Type B pancreatic cell (in vitro differentiated cells): ENCODE results near the gene USP14. TPM values are rescaled to one million over a fixed set of nuclear protein-coding genes. Genes with fewer than 3 reads are reported as not detected.

Source experiments
- DNase-seq: peaks from one replicate; pipeline ENCODE4 v3.0.0; 2021; ENCODE audit warnings: mixed read lengths; ENCODE audit not compliant: unreplicated experiment; ENCODE audit errors: extremely low spot score
- H3K27ac Mint-ChIP-seq: 2 replicates; pipeline ENCODE4 v1.8.0; 2021; ENCODE audit warnings: mild to moderate bottlenecking, mixed read lengths
- H3K27me3 Mint-ChIP-seq: 2 replicates; pipeline ENCODE4 v1.8.0; 2021; ENCODE audit warnings: mixed read lengths
- H3K36me3 Mint-ChIP-seq: 2 replicates; pipeline ENCODE4 v1.8.0; 2021; ENCODE audit warnings: mixed read lengths
- H3K4me1 Mint-ChIP-seq: one replicate; pipeline ENCODE4 v1.8.0; 2021; ENCODE audit warnings: mixed read lengths; ENCODE audit not compliant: unreplicated experiment
- H3K4me3 Mint-ChIP-seq: 2 replicates; pipeline ENCODE4 v1.8.0; 2021; ENCODE audit warnings: mild to moderate bottlenecking, mixed read lengths
- H3K9me3 Mint-ChIP-seq: 2 replicates; pipeline ENCODE4 v1.8.0; 2021; ENCODE audit warnings: mixed read lengths
- total RNA-seq: library from RNA; stranded (reverse); gene quantifications from 2 replicates; pipeline ENCODE4 v1.2.1, GENCODE V29; 2021; ENCODE audit warnings: low replicate concordance
- TF ChIP-seq, protein P1 (sequence below): fragments of 200-600 bp; sonication (generic); conservative IDR thresholded peaks from 2 replicates; pipeline ENCODE4 v1.5.0; 2021; ENCODE audit warnings: antibody characterized with exemption, mild to moderate bottlenecking

The USP14 gene
- total RNA-seq, 1 donor from 2014 or later: 59.5 TPM

DNA sequence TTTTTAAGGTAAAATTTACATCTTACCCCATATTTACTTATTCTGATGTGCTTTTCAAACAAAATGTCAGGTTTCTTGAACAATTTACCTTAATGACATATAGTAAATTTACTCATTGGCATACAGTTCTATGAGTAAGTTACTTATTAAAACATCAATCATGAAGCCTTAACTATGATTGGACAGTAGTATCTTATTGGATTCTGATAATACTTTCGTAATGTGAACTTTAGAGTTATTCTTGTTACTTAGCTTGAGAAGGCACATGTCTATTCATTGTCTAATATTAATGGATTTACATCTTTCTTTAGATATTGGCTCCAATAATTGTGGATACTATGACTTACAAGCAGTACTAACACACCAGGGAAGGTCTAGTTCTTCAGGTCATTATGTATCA, 51.7 kb downstream of the USP14 start:
- DNase-seq: no peak
- Mint-ChIP-seq H3K27me3 (no peaks in the 10 kb centered on the region), H3K4me1 (no peaks in the 10 kb centered on the region), H3K4me3 (no peak overlapping the region), H3K9me3 (no peaks in the 10 kb centered on the region), H3K36me3 (peaks cover 39% of the 10 kb centered on the region), H3K27ac (no peak overlapping the region)
- TF ChIP-seq, protein P1, sequence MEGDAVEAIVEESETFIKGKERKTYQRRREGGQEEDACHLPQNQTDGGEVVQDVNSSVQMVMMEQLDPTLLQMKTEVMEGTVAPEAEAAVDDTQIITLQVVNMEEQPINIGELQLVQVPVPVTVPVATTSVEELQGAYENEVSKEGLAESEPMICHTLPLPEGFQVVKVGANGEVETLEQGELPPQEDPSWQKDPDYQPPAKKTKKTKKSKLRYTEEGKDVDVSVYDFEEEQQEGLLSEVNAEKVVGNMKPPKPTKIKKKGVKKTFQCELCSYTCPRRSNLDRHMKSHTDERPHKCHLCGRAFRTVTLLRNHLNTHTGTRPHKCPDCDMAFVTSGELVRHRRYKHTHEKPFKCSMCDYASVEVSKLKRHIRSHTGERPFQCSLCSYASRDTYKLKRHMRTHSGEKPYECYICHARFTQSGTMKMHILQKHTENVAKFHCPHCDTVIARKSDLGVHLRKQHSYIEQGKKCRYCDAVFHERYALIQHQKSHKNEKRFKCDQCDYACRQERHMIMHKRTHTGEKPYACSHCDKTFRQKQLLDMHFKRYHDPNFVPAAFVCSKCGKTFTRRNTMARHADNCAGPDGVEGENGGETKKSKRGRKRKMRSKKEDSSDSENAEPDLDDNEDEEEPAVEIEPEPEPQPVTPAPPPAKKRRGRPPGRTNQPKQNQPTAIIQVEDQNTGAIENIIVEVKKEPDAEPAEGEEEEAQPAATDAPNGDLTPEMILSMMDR: no peak

DNA sequence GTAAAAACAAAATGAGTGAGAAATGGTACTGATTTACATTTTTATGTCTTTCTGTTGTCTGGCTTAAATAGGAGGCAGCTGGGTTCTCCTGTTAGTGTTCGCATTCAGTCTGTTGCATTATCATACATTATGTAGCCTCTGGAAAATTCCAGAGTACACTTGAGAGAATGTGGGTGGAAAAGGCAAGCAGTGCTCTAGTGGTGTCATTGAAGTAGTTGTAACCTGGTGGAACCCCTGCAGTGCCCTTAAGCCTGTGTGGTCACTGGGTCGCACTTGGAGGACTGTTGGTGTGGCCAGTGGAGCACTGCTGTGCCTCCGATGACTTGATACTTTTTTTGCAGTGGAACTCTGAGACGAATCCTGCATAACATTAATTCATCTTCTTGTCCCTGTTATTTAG, 52.4 kb downstream of the USP14 start:
- Mint-ChIP-seq H3K27me3 (no peaks in the 10 kb centered on the region), H3K4me3 (no peak overlapping the region), H3K27ac (no peak overlapping the region), H3K4me1 (no peaks in the 10 kb centered on the region), H3K36me3 (peaks cover 33% of the 10 kb centered on the region), H3K9me3 (no peaks in the 10 kb centered on the region)
- TF ChIP-seq, protein P1: no peak
- no peak for DNase-seq

DNA sequence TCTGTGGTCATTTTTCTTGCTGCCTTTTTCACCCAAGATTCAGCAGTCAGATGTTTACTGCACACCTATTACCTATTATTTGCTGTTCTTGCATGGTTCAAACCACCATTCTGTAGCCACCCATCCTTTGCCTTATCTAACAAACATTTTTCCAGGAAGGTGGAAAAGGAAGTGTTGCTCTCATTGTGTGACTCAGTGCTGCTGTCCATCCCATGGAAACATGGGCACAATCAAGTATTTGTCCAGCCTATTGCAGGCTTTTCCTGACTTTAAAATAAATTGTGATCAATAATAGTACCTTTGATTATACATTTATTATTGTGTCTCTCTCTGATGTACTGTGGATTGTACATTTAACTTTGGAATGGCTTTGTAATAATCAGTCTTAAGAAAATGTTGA, 53.2 kb downstream of the USP14 start:
- Mint-ChIP-seq H3K4me3 (no peak overlapping the region), H3K36me3 (peaks cover 30% of the 10 kb centered on the region), H3K9me3 (no peaks in the 10 kb centered on the region), H3K27ac (no peak overlapping the region), H3K4me1 (no peaks in the 10 kb centered on the region), H3K27me3 (no peaks in the 10 kb centered on the region)
- TF ChIP-seq, protein P1: no peak
- no peak for DNase-seq

DNA sequence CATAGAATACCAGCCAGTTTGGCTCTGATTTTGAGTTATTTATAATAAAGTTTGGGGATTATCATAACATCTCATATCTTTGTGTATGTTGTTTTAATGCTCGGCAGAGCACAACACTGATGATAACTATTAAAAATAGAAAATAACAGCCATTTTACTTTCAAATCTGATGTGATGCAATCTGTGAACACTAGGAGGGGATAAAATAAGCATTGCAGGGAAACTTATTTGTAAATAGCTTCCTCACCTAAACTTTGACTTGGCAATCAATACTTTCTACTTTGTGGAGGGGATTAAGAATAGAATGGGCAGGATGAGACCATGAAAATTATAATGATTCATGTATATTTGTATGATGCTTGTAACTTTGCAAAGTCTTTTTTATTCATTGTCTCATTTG, 54.4 kb downstream of the USP14 start:
- Mint-ChIP-seq H3K4me1 (no peaks in the 10 kb centered on the region), H3K27ac (no peak overlapping the region), H3K27me3 (no peaks in the 10 kb centered on the region)

DNA sequence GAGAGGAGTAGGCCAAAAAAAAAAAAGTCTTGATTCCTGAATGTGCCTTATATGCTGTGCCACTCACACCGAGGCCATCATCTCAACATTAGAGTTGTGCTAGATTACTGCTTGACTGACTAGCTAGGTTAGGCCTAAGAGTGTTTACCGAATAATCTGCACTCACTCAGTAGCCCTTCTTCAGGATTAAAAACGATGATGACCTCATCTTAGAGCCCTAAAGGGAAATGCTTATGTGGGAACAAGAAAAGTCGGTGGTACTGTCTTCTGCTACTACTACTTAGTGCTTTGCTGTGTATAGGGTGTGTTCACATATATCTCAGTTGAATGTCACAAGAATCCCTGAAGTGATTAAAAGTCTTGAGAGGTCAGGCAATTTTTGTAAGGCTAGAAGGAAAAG, 55.1 kb downstream of the USP14 start:
- no peaks in the 10 kb centered on the region for H3K9me3 Mint-ChIP-seq
- TF ChIP-seq, protein P1: no peak
- no peaks in the 10 kb centered on the region for H3K27me3 Mint-ChIP-seq
- H3K4me3 Mint-ChIP-seq: no peak overlapping the region
- no peak overlapping the region for H3K27ac Mint-ChIP-seq
- H3K4me1 Mint-ChIP-seq: no peaks in the 10 kb centered on the region
- DNase-seq: no peak
- H3K36me3 Mint-ChIP-seq: peaks cover 40% of the 10 kb centered on the region

More for the DNA sequence above, 54.4 kb downstream of the USP14 start:
- Mint-ChIP-seq H3K4me3 (no peak overlapping the region), H3K9me3 (no peaks in the 10 kb centered on the region), H3K36me3 (peaks cover 35% of the 10 kb centered on the region)
- TF ChIP-seq, protein P1: peak; percentile 56
- DNase-seq: no peak

DNA sequence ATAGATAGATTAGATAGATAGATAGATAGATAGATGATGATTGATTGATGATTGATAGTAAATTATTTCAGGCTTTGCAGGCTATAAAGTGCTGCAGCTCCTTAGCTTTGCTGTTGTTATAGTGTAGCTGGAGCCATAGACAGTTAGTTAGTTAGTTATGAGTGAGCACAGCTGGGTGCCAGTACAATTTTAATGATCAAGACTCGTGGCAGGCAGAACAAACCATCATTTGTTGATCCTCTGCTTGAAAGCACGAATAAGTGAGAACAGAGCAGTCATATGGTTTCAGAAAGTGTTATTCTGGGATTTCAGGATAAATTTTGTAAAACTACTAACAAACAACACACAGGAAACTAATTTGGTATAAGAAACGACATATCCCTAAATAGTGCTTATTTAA, 55.6 kb downstream of the USP14 start:
- H3K27me3 Mint-ChIP-seq: no peaks in the 10 kb centered on the region
- no peak for DNase-seq
- no peaks in the 10 kb centered on the region for H3K9me3 Mint-ChIP-seq
- peaks cover 43% of the 10 kb centered on the region for H3K36me3 Mint-ChIP-seq
- H3K4me1 Mint-ChIP-seq: no peaks in the 10 kb centered on the region
- TF ChIP-seq, protein P1: no peak
- H3K4me3 Mint-ChIP-seq: no peak overlapping the region
- H3K27ac Mint-ChIP-seq: no peak overlapping the region
